Measurements from ENCODE around the gene ADGRB3. TPM values are rescaled to one million over a fixed set of nuclear protein-coding genes. Genes with fewer than 3 reads are reported as not detected.
"Not testable (repeated sequence)": the region's sequence is repeated elsewhere in the genome, so short reads cannot be mapped to it uniquely, and the experiment has no call there.

The ADGRB3 gene
- total RNA-seq, 1 experiment from 2014 or later: 0.11 TPM

DNA sequence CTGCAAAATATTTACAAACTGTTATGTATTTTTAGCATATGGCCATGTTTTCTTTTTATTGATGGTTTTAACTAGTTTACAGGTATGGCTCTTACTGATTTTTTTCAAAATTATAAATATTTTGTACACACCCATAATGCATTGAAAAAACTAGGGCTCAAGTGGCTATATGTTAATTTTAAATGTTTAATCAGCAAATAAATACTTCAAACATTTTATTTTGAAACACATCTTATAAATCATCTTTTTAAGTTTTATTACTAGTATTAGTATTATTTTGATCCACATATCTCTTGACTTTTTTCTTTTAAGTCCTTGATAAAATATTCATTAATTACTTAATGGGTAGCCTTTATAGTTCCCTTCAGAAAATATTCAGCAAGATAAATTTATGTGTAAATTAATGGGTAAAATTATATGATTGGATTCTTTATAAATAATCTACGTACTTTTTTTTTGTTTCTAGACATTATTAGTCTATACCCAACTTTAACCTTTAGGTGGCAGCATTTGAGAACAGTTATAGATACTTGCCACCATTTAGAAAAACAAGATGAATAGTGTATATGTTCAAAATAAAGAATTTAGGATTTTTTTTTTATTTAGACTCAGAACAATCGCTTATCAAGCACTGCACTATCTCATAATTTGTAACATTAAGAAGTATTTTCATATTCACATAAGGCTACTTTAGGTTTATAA lies 241.9 kb downstream of the ADGRB3 start:
- no peaks in the 10 kb centered on the region for H3K36me3 ChIP-seq (ENCODE audit: low read depth, low read length)
- no peak overlapping the region for H3K4me3 ChIP-seq (ENCODE audit: low read length)
- intact Hi-C loops (cut with micrococcal nuclease): loop anchor here (2.0 kb wide), 1 partner anchor 82 kb away; no protein-coding TSS in a partner anchor
- no peaks in the 10 kb centered on the region for H3K4me1 ChIP-seq (ENCODE audit: insufficient read depth, low read length)
- ATAC-seq: no peak
- BruUV-seq (replicated peaks): no TSS peak
- H3K27me3 ChIP-seq (ENCODE audit: low read length): no peaks in the 10 kb centered on the region
- H3K27ac ChIP-seq (ENCODE audit: low read length): no peak overlapping the region
- ChIA-PET POLR2A (ENCODE audit: unreplicated experiment) (no interaction called here), CTCF (no interaction called here)
- no peak overlapping the region for H2AFZ ChIP-seq (ENCODE audit: low read length)
- H4K20me1 ChIP-seq (ENCODE audit: low read length): no peaks in the 10 kb centered on the region
- no peaks in the 10 kb centered on the region for H3K79me2 ChIP-seq (ENCODE audit: low read length)
- no peak overlapping the region for H3K4me2 ChIP-seq (ENCODE audit: low read length)
- peak; percentile 35 for DNase-seq
- no peak overlapping the region for H3K9ac ChIP-seq (ENCODE audit: low read length)
- H3F3A ChIP-seq (ENCODE audit: low read length, unreplicated experiment): no peaks in the 10 kb centered on the region
- no peaks in the 10 kb centered on the region for H3K9me3 ChIP-seq (ENCODE audit: low read length)
- TF ChIP-seq EZH2phosphoT487 (IDR thresholded peaks at IDR 0.05; ENCODE audit: borderline replicate concordance, low read length) (no peak), EZH2 (IDR thresholded peaks at IDR 0.05; ENCODE audit: low read length, unreplicated experiment) (no peak)
- TF ChIP-seq, protein P1, sequence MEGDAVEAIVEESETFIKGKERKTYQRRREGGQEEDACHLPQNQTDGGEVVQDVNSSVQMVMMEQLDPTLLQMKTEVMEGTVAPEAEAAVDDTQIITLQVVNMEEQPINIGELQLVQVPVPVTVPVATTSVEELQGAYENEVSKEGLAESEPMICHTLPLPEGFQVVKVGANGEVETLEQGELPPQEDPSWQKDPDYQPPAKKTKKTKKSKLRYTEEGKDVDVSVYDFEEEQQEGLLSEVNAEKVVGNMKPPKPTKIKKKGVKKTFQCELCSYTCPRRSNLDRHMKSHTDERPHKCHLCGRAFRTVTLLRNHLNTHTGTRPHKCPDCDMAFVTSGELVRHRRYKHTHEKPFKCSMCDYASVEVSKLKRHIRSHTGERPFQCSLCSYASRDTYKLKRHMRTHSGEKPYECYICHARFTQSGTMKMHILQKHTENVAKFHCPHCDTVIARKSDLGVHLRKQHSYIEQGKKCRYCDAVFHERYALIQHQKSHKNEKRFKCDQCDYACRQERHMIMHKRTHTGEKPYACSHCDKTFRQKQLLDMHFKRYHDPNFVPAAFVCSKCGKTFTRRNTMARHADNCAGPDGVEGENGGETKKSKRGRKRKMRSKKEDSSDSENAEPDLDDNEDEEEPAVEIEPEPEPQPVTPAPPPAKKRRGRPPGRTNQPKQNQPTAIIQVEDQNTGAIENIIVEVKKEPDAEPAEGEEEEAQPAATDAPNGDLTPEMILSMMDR (conservative IDR thresholded peaks at IDR 0.05; ENCODE audit: low read depth, low read length): peak; percentile 54
- H3K9me2 ChIP-seq (replicated peaks; ENCODE audit: low read length): no peaks in the 10 kb centered on the region

DNA sequence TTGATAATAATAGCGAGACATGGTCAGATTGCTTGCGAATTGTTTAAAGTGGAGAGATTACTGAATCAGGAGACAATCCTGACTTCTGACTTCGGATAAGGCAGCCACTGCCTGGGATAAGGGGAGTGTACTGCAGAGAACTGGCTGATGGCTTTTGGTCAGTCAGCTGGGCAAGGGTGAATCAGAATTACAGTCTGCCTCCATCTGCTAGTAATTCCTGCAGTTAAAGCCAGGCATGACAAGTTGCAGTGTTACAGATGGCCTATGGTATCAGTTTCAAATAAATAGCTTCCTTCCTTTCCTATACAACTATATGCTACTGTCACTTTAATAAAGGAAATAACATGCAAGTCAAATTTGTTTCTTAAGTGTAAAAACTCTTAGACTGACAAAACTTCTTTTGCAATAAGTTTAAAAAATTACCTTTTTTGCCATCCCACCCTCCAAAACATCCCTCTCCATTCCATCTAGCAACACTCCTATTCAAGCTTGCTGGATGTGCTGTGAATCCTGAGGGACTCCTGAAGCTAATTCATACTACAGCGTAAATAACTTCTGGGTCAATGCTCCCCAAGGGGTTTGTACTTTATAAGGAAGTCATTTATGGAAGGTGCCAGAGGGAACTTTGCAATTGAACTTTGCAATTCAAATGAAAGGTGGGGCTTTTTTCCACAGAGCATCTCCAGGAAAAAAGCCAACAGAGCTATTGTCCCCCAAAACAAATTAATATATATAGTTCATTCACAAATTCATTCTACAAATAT lies 245.2 kb downstream of the ADGRB3 start:
- no peaks in the 10 kb centered on the region for H3F3A ChIP-seq (ENCODE audit: low read length, unreplicated experiment)
- TF ChIP-seq EZH2phosphoT487 (IDR thresholded peaks at IDR 0.05; ENCODE audit: borderline replicate concordance, low read length) (no peak), EZH2 (IDR thresholded peaks at IDR 0.05; ENCODE audit: low read length, unreplicated experiment) (no peak)
- TF ChIP-seq, protein P1 (conservative IDR thresholded peaks at IDR 0.05; ENCODE audit: low read depth, low read length): no peak
- BruUV-seq (replicated peaks): no TSS peak
- intact Hi-C loops (cut with micrococcal nuclease): no loop called here
- no peak overlapping the region for H2AFZ ChIP-seq (ENCODE audit: low read length)
- ChIA-PET CTCF (no interaction called here), POLR2A (ENCODE audit: unreplicated experiment) (no interaction called here)
- no peaks in the 10 kb centered on the region for H3K4me1 ChIP-seq (ENCODE audit: insufficient read depth, low read length)
- H3K4me3 ChIP-seq (ENCODE audit: low read length): no peak overlapping the region
- H3K9me2 ChIP-seq (replicated peaks; ENCODE audit: low read length): no peaks in the 10 kb centered on the region
- H3K36me3 ChIP-seq (ENCODE audit: low read depth, low read length): no peaks in the 10 kb centered on the region
- DNase-seq (no peak), ATAC-seq (no peak)
- H3K79me2 ChIP-seq (ENCODE audit: low read length): no peaks in the 10 kb centered on the region
- no peak overlapping the region for H3K4me2 ChIP-seq (ENCODE audit: low read length)
- no peak overlapping the region for H3K27ac ChIP-seq (ENCODE audit: low read length)
- no peaks in the 10 kb centered on the region for H4K20me1 ChIP-seq (ENCODE audit: low read length)
- no peak overlapping the region for H3K9ac ChIP-seq (ENCODE audit: low read length)
- H3K9me3 ChIP-seq (ENCODE audit: low read length): no peaks in the 10 kb centered on the region
- H3K27me3 ChIP-seq (ENCODE audit: low read length): no peaks in the 10 kb centered on the region

DNA sequence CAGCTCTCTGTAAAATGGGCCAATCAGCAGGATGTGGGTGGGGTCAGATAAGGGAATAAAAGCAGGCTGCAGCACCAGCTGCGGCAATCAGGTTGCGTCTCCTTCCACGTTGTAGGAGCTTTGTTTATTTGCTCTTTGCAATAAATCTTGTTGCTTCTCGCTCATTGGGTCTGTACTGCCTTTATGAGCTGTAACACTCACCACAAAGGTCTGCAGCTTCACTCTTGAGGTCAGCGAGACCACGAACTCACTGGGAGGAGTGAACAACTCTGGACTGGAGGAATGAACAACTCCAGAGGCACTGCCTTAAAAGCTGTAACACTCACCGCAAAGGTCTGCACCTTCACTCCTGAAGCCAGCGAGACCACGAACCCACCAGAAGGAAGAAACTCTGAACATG lies 248.2 kb downstream of the ADGRB3 start:
- H3K27ac ChIP-seq (ENCODE audit: low read length); POLR2A ChIA-PET (ENCODE audit: unreplicated experiment); H3K79me2 ChIP-seq (ENCODE audit: low read length); H3K27me3 ChIP-seq (ENCODE audit: low read length); DNase-seq; H3K9me3 ChIP-seq (ENCODE audit: low read length); H3K9ac ChIP-seq (ENCODE audit: low read length); H4K20me1 ChIP-seq (ENCODE audit: low read length); H3F3A ChIP-seq (ENCODE audit: low read length, unreplicated experiment); H3K36me3 ChIP-seq (ENCODE audit: low read depth, low read length); H3K4me1 ChIP-seq (ENCODE audit: insufficient read depth, low read length); H3K4me2 ChIP-seq (ENCODE audit: low read length); H2AFZ ChIP-seq (ENCODE audit: low read length); ATAC-seq; H3K4me3 ChIP-seq (ENCODE audit: low read length); intact Hi-C loops (cut with micrococcal nuclease); BruUV-seq (replicated peaks); H3K9me2 ChIP-seq (replicated peaks; ENCODE audit: low read length): not testable (repeated sequence)
- CTCF ChIA-PET: interaction anchor here (0.6 kb wide), 1 partner anchor 9 kb away, joined by 3 read pairs; no protein-coding TSS in a partner anchor
